Endothelial cell of umbilical vein (primary cell): ENCODE results near the gene SAMSN1.

Experiments
- CTCF ChIP-seq, 2 donors: IDR thresholded peaks; 1 replicate in 1 of 2; 2 replicates in 1 of 2; pipeline ENCODE4 v1.5.1; 2011; ENCODE audit warnings: low read length in 2 of 2, mild to moderate bottlenecking in 2 of 2, moderate library complexity in 2 of 2, control low read depth in 1 of 2, inconsistent platforms in 1 of 2, low read depth in 1 of 2; ENCODE audit not compliant: insufficient read depth in 1 of 2; ENCODE audit errors: extremely low read depth in 1 of 2
- EZH2 ChIP-seq: IDR thresholded peaks from 2 replicates; pipeline ENCODE4 v1.6.1; 2012; ENCODE audit warnings: borderline replicate concordance, low read depth, mild to moderate bottlenecking, moderate library complexity, low read length, inconsistent platforms; ENCODE audit not compliant: severe bottlenecking
- POLR2A ChIP-seq: IDR thresholded peaks from 2 replicates; pipeline ENCODE4 v1.6.1; 2012; ENCODE audit warnings: low read depth, mild to moderate bottlenecking, control low read depth, low read length

DNA sequence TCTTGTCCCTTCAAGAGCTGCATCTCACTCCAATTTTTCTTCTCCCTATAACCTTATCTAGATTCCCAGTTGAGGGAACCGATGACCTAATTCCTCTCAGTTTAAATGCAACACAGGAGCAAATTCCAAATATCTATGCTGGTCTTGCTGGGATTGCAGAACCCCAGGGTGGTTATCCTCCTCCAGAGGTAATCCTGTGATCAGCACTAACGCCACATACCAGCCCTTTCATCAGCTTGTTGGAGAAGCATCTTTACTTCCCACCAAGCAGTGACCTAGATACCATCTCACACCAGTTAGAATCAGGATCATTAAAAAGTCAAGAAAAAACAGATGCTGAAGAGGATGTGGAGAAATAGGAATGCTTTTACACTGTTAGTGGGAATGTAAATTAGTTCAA is 52.4 kb downstream of the SAMSN1 start:
- TF ChIP-seq CTCF (IDR thresholded peaks at IDR 0.05; ENCODE audit: extremely low read depth in 1 of 2, insufficient read depth in 1 of 2, low read depth in 1 of 2, low read length in 2 of 2) (no peak), EZH2 (no peak), POLR2A (no peak)
